SK-N-SH (cell line): Measurements from ENCODE around the gene CFDP1. TPM values are rescaled to one million over a fixed set of nuclear protein-coding genes. Genes with fewer than 3 reads are reported as not detected.

Experiments
- CTCF ChIA-PET: fragments of 300-600, 350-600 bp; formaldehyde crosslinking; extraction: SDS; loops from one replicate; lab custom pipeline; 2021; lab: Yijun Ruan, JAX
- POLR2A ChIA-PET: fragments of 350-600 bp; sonication (Branson Sonifier 250); formaldehyde crosslinking; extraction: SDS; loops from one replicate; lab custom pipeline; 2020; ENCODE audit warnings: antibody characterized with exemption, inconsistent platforms; lab: Yijun Ruan, JAX
- DNase-seq: peaks from one replicate; pipeline ENCODE4 v3.0.0; 2012
- H2AFZ ChIP-seq: fragments of 200-600 bp; sonication (generic); 2 replicates; pipeline ENCODE4 v1.8.1; 2016; ENCODE audit warnings: antibody characterized with exemption, mild to moderate bottlenecking, low read depth
- H3F3A ChIP-seq: fragments of 200-600 bp; sonication (generic); replicated peaks from 2 replicates; pipeline ENCODE3; 2016; ENCODE audit warnings: antibody characterized with exemption, mild to moderate bottlenecking; ENCODE audit not compliant: insufficient read depth
- H3K27ac ChIP-seq, 2 experiments: fragments of 200-500 bp in 1 of 2; fragments of 200-600 bp in 1 of 2; sonication (Bioruptor generic) in 1 of 2; sonication (generic), shearing (Covaris generic) in 1 of 2; 2 replicates each; pipeline versions ENCODE4 v1.5.1 to v1.6.1; 2014 to 2016; ENCODE audit warnings: low read depth in 2 of 2, inconsistent platforms in 1 of 2, low read length in 1 of 2, mild to moderate bottlenecking in 1 of 2, mixed read lengths in 1 of 2
- H3K27me3 ChIP-seq: fragments of 200-600 bp; sonication (generic), shearing (Covaris generic); 2 replicates; pipeline ENCODE4 v1.6.1; 2016; ENCODE audit warnings: mixed run types; ENCODE audit not compliant: insufficient read depth
- H3K36me3 ChIP-seq, 2 experiments: fragments of 200-500 bp in 1 of 2; fragments of 200-600 bp in 1 of 2; sonication (Bioruptor generic) in 1 of 2; sonication (generic) in 1 of 2; replicated peaks in 1 of 2; 2 replicates each; pipeline versions ENCODE3 to v1.5.1; 2014 to 2016; ENCODE audit warnings: low read length in 1 of 2, mild to moderate bottlenecking in 1 of 2; ENCODE audit not compliant: insufficient read depth in 2 of 2, control insufficient read depth in 1 of 2
- H3K4me1 ChIP-seq, 2 experiments: fragments of 200-500 bp in 1 of 2; fragments of 200-600 bp in 1 of 2; sonication (Bioruptor generic) in 1 of 2; sonication (generic), shearing (Covaris generic) in 1 of 2; 2 replicates each; pipeline versions ENCODE4 v1.5.1 to v1.6.1; 2014 to 2016; ENCODE audit warnings: low read depth in 1 of 2, low read length in 1 of 2, mixed run types in 1 of 2; ENCODE audit not compliant: insufficient read depth in 2 of 2, control insufficient read depth in 1 of 2
- H3K4me2 ChIP-seq: fragments of 200-600 bp; sonication (generic), shearing (Covaris generic); 2 replicates; pipeline ENCODE4 v1.6.1; 2017; ENCODE audit warnings: mixed run types
- H3K4me3 ChIP-seq, 2 experiments: fragments of 200-500 bp in 1 of 2; fragments of 200-600 bp in 1 of 2; sonication (Bioruptor generic) in 1 of 2; sonication (generic), shearing (Covaris generic) in 1 of 2; 2 replicates each; pipeline versions ENCODE4 v1.5.1 to v1.8.1; 2014 to 2016; ENCODE audit warnings: low read depth in 2 of 2, inconsistent platforms in 1 of 2, low read length in 1 of 2, mild to moderate bottlenecking in 1 of 2, mixed read lengths in 1 of 2, moderate library complexity in 1 of 2
- H3K79me2 ChIP-seq: fragments of 200-600 bp; sonication (generic); 2 replicates; pipeline ENCODE4 v1.8.1; 2017; ENCODE audit warnings: mild to moderate bottlenecking; ENCODE audit not compliant: insufficient read depth
- H3K9ac ChIP-seq: fragments of 200-600 bp; sonication (generic); 2 replicates; pipeline ENCODE4 v1.6.1; 2017; ENCODE audit warnings: mixed run types
- H3K9me2 ChIP-seq: fragments of 200-600 bp; sonication (generic); 2 replicates; pipeline ENCODE4 v1.6.1; 2017; ENCODE audit warnings: mixed run types
- H3K9me3 ChIP-seq: fragments of 200-600 bp; sonication (generic); 2 replicates; pipeline ENCODE4 v1.6.1; 2017; ENCODE audit warnings: mixed run types, mild to moderate bottlenecking, moderate library complexity
- H4K20me1 ChIP-seq: fragments of 200-600 bp; sonication (generic); 2 replicates; pipeline ENCODE4 v1.6.1; 2017; ENCODE audit warnings: mild to moderate bottlenecking, mixed run types; ENCODE audit not compliant: insufficient read depth
- CHD2 ChIP-seq: fragments of 150-350 bp; IDR thresholded peaks from 2 replicates; pipeline ENCODE4 v1.6.1; 2018; ENCODE audit warnings: low read length; ENCODE audit not compliant: partially characterized antibody
- EP300 ChIP-seq, 2 experiments: IDR thresholded peaks; 2 replicates each; pipeline versions ENCODE4 v1.4.0 to v1.6.1; 2012; ENCODE audit warnings: borderline replicate concordance in 1 of 2, low read depth in 1 of 2, low read length in 1 of 2
- EZH2phosphoT487 ChIP-seq: fragments of 200-600 bp; sonication (generic); IDR thresholded peaks from 2 replicates; pipeline ENCODE4 v1.6.1; 2017; ENCODE audit warnings: low read depth, mixed run types, mild to moderate bottlenecking, antibody characterized with exemption, moderate library complexity, borderline replicate concordance
- FOXJ3 ChIP-seq: sonication (generic); formaldehyde crosslinking; IDR thresholded peaks from 2 replicates; pipeline ENCODE4 v1.5.1; 2020; ENCODE audit warnings: mild to moderate bottlenecking, missing genetic modification reagents
- GABPA ChIP-seq: IDR thresholded peaks from 2 replicates; pipeline ENCODE4 v1.4.0; 2012; ENCODE audit warnings: low read depth, mild to moderate bottlenecking
- GATA2 ChIP-seq: sonication (generic); formaldehyde crosslinking; IDR thresholded peaks from 2 replicates; pipeline ENCODE4 v1.5.0; 2020; ENCODE audit warnings: mild to moderate bottlenecking, missing genetic modification reagents
- JUND ChIP-seq: IDR thresholded peaks from 2 replicates; pipeline ENCODE4 v1.4.0; 2012
- MXI1 ChIP-seq: IDR thresholded peaks from 2 replicates; pipeline ENCODE4 v1.6.1; 2012; ENCODE audit warnings: mild to moderate bottlenecking, low read depth, low read length, improper control_type of control experiment
- NFIC ChIP-seq: IDR thresholded peaks from 2 replicates; pipeline ENCODE4 v1.4.0; 2012; ENCODE audit warnings: borderline replicate concordance
- NRF1 ChIP-seq: IDR thresholded peaks from 2 replicates; pipeline ENCODE4 v1.6.1; 2012; ENCODE audit warnings: low read depth, mild to moderate bottlenecking, low read length
- RAD21 ChIP-seq: IDR thresholded peaks from 2 replicates; pipeline ENCODE4 v1.6.1; 2012; ENCODE audit warnings: mild to moderate bottlenecking, low read length
- RCOR1 ChIP-seq: fragments of 150-350 bp; IDR thresholded peaks from 2 replicates; pipeline ENCODE4 v1.6.1; 2017; ENCODE audit warnings: antibody characterized with exemption, low read length
- RFX5 ChIP-seq: IDR thresholded peaks from 2 replicates; pipeline ENCODE4 v1.6.1; 2012; ENCODE audit warnings: mild to moderate bottlenecking, improper control_type of control experiment, low read length
- SIN3A ChIP-seq: IDR thresholded peaks from 2 replicates; pipeline ENCODE4 v1.6.1; 2012; ENCODE audit warnings: low read depth, mild to moderate bottlenecking, low read length, moderate library complexity, borderline replicate concordance
- TCF12 ChIP-seq: IDR thresholded peaks from 2 replicates; pipeline ENCODE4 v1.4.0; 2012
- YY1 ChIP-seq: IDR thresholded peaks from 2 replicates; pipeline ENCODE4 v1.4.0; 2012; ENCODE audit warnings: low read depth, mild to moderate bottlenecking
- WGBS: methylation state at CpG from one replicate; pipeline ENCODE4 v1.1.6; 2017; ENCODE audit warnings: low lambda C conversion rate; 5-methylcytosine and 5-hydroxymethylcytosine counted together
- polyA plus RNA-seq, 3 experiments: library from polyadenylated mRNA; depleted of rRNA; stranded (reverse); fragments of >200 nt; gene quantifications; 2 replicates each; pipeline ENCODE4 v1.2.3, GENCODE V29; 2012
- TF ChIP-seq, protein P1 (sequence below): IDR thresholded peaks from 2 replicates; pipeline ENCODE4 v1.4.0; 2012; ENCODE audit warnings: low read depth
- TF ChIP-seq, protein P2 (sequence below): IDR thresholded peaks from 2 replicates; pipeline ENCODE4 v1.4.0; 2012; ENCODE audit warnings: low read depth, borderline replicate concordance
- TF ChIP-seq, protein P3 (sequence below): IDR thresholded peaks from 2 replicates; pipeline ENCODE4 v1.4.0; 2012; ENCODE audit warnings: low read depth, borderline replicate concordance

Gene CFDP1
- polyA plus RNA-seq, 1 of the 3 experiments (the other 2 are of a cell fraction): 46.0 TPM

DNA sequence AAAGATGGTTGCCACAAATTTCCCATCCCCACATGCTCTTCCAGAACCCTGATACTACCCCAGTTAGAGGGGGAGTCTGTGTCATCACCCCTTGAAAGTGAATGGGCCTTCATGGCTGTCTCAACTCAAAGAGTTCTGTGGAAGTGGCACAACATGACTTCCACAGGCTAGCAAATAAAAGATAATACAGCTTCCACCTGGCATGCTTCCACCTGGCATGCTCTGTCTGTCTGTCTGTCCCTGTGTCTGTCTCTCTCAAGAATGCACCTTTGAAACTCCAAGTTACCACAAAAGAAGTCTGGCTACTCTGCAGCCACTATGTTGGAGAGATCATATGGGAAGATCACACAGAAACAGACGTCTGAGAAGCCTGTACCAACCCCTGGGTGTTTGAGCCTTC lies 35.0 kb downstream of the CFDP1 start:
- Histone ChIP-seq H3K4me2 (no peak overlapping the region), H3K9me3 (no peaks in the 10 kb centered on the region), H3K79me2 (peaks cover 24% of the 10 kb centered on the region), H3K9ac (no peak overlapping the region), H3K27me3 (no peaks in the 10 kb centered on the region), H3K9me2 (no peaks in the 10 kb centered on the region), H3K4me1 (peaks cover 3 to 16% of the 10 kb centered on the region in 2 experiments; a peak in 3 of 4 replicates), H3F3A (peaks cover 24% of the 10 kb centered on the region), H4K20me1 (no peaks in the 10 kb centered on the region), H3K27ac (no peak overlapping the region), H3K36me3 (peaks cover 8 to 10% of the 10 kb centered on the region in 2 experiments), H3K4me3 (no peak overlapping the region), H2AFZ (no peak overlapping the region)
- no peak for TF ChIP-seq JUND
- no peak for TF ChIP-seq RFX5
- no peak for TF ChIP-seq NRF1
- CTCF ChIA-PET: interaction anchor here (1.5 to 10.7 kb wide), 4 partner anchors 13 to 199 kb away, joined by 3 to 105 read pairs (median 20); no protein-coding TSS in a partner anchor
- POLR2A ChIA-PET: interaction anchor here (0.7 kb wide), 1 partner anchor 748 kb away, joined by 5 read pairs; no protein-coding TSS in a partner anchor
- no peak for DNase-seq
- WGBS: 91% methylated on average over 1 of the region's 1 CpG

DNA sequence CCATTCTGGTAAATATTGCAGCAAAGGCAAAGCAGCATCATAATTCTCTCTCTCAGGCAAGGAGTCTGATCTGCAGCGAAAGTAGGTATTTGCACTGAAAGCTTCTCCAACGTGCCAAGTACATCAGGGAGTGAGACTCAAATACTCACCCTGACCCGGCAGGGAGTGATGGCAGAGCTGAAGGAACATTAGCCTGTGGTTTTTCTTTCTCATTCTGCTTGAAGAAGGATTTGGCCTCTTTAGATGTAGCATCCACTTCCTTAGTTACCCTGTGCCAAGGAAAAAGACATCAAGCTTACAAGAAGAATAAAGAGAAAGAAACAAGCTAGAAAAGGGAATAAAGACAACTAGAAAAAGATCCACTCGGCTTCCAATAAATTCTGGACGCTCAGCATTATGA lies 38.4 kb downstream of the CFDP1 start:
- H3K9ac ChIP-seq: no peak overlapping the region
- H3K27me3 ChIP-seq: no peaks in the 10 kb centered on the region
- H3K36me3 ChIP-seq: peaks cover 14 to 28% of the 10 kb centered on the region in 2 experiments
- no peak overlapping the region for H2AFZ ChIP-seq
- no peak overlapping the region for H3K4me2 ChIP-seq
- H3F3A ChIP-seq: peaks cover 6% of the 10 kb centered on the region
- H3K9me2 ChIP-seq: no peaks in the 10 kb centered on the region
- no peak for DNase-seq
- peaks cover 3 to 5% of the 10 kb centered on the region in 2 experiments; a peak in 2 of 4 replicates for H3K4me1 ChIP-seq
- ChIA-PET POLR2A (no interaction called here), CTCF (interaction anchor here (0.8 to 2.2 kb wide), 4 partner anchors 10 to 196 kb away, joined by 3 to 10 read pairs (median 4); no protein-coding TSS in a partner anchor)
- H3K79me2 ChIP-seq: peaks cover 19% of the 10 kb centered on the region; the same call in 1 of the 2 replicates
- H3K9me3 ChIP-seq: no peaks in the 10 kb centered on the region
- H4K20me1 ChIP-seq: no peaks in the 10 kb centered on the region
- no peak overlapping the region for H3K4me3 ChIP-seq
- 97% methylated on average over 5 of the region's 5 CpGs for WGBS
- H3K27ac ChIP-seq: no peak overlapping the region
- TF ChIP-seq EZH2phosphoT487 (no peak), TCF12 (no peak), SIN3A (no peak)

DNA sequence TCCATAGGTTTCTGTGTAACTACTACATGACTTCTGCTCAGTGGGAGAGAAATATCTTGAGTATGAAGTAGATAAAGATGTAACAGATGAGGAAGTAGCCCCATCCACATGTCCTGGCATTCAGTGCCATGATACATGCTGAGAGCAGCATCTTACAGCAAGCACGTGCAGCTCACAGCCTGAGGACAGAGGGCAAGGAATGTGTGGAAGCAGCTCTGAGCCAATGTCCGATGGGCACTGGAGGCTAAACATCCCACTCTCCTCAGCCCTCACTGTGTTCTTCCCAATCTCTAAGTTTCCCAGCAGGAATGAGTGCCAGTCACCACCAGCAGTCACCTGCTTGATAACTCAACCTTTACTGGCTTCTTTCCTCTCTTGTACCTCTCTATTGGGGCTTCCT lies 40.4 kb downstream of the CFDP1 start:
- ChIA-PET POLR2A (no interaction called here), CTCF (interaction anchor here (0.6 to 5.5 kb wide), 6 partner anchors 72 to 193 kb away, joined by 3 to 56 read pairs (median 5); no protein-coding TSS in a partner anchor)
- peaks cover 10% of the 10 kb centered on the region for H3F3A ChIP-seq
- H3K79me2 ChIP-seq: peaks cover 9% of the 10 kb centered on the region; the same call in 1 of the 2 replicates
- no peaks in the 10 kb centered on the region for H4K20me1 ChIP-seq
- no peak overlapping the region for H3K27ac ChIP-seq
- no peak overlapping the region for H3K4me2 ChIP-seq
- 85% methylated on average over 2 of the region's 2 CpGs for WGBS
- no peaks in the 10 kb centered on the region for H3K9me2 ChIP-seq
- H3K36me3 ChIP-seq: peaks cover 19 to 42% of the 10 kb centered on the region in 2 experiments
- no peaks in the 10 kb centered on the region for H3K9me3 ChIP-seq
- DNase-seq: no peak
- no peak overlapping the region for H3K4me3 ChIP-seq
- no peaks in the 10 kb centered on the region for H3K27me3 ChIP-seq
- H3K9ac ChIP-seq: no peak overlapping the region
- H3K4me1 ChIP-seq: peaks cover 0 to 12% of the 10 kb centered on the region in 2 experiments; a peak in 2 of 4 replicates
- no peak overlapping the region for H2AFZ ChIP-seq
- TF ChIP-seq FOXJ3 (CRISPR knock-in tag) (no peak), MXI1 (no peak), SIN3A (no peak), CHD2 (no peak), RAD21 (no peak), RFX5 (no peak), JUND (no peak), EP300 (IDR thresholded peaks at IDR 0.05; ENCODE audit: borderline replicate concordance in 1 of 2, low read depth in 1 of 2, low read length in 1 of 2) (no peak), GABPA (no peak), RCOR1 (no peak), YY1 (no peak), EZH2phosphoT487 (no peak), GATA2 (CRISPR knock-in tag) (no peak), NFIC (no peak)
- TF ChIP-seq, protein P1, sequence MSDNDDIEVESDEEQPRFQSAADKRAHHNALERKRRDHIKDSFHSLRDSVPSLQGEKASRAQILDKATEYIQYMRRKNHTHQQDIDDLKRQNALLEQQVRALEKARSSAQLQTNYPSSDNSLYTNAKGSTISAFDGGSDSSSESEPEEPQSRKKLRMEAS: no peak
- TF ChIP-seq, protein P2, sequence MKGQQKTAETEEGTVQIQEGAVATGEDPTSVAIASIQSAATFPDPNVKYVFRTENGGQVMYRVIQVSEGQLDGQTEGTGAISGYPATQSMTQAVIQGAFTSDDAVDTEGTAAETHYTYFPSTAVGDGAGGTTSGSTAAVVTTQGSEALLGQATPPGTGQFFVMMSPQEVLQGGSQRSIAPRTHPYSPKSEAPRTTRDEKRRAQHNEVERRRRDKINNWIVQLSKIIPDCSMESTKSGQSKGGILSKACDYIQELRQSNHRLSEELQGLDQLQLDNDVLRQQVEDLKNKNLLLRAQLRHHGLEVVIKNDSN: no peak
- TF ChIP-seq, protein P3, sequence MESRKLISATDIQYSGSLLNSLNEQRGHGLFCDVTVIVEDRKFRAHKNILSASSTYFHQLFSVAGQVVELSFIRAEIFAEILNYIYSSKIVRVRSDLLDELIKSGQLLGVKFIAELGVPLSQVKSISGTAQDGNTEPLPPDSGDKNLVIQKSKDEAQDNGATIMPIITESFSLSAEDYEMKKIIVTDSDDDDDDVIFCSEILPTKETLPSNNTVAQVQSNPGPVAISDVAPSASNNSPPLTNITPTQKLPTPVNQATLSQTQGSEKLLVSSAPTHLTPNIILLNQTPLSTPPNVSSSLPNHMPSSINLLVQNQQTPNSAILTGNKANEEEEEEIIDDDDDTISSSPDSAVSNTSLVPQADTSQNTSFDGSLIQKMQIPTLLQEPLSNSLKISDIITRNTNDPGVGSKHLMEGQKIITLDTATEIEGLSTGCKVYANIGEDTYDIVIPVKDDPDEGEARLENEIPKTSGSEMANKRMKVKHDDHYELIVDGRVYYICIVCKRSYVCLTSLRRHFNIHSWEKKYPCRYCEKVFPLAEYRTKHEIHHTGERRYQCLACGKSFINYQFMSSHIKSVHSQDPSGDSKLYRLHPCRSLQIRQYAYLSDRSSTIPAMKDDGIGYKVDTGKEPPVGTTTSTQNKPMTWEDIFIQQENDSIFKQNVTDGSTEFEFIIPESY: no peak
